NCI-H2171 treated with DMSO at 0.1 percent for 48 hours (cell line): ENCODE measurements around the gene TSPEAR.

Experiments
- DNase-seq: peaks from one replicate; lab custom pipeline; 2025; lab: John Stamatoyannopoulos, UW

TSPEAR gene

DNA sequence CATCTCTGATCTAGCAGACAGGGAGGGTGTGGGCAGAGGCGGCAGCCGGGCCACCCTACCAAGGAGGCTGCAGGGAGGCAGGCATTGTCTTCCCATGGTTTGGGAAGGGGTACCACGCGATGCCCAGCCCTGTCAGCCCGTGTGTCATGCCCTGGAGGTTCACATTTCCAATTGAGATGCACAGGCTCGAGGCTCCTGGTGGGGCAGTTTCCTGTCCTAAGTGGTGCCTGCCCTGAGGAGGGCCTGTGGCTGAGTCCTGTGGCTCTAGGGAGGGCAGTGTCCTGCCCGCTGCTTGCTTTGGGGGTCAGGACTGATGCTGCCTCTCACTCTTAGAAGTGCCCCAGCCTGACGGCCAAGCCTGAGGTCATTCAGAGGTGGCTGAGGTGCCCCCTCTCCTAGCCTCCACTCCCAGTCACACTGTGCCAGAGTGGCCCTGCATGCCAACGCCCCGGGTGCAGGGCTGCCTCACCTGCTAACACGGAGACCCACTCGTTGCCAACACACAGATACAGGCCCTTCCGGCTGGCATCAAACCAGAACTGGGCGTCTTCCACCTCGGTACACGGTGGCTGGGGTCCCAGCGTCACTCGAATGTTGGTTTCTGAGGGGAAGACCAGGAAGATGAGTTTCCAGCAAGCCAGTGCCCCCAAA lies 183.3 kb downstream of the TSPEAR start:
- no peak for DNase-seq

DNA sequence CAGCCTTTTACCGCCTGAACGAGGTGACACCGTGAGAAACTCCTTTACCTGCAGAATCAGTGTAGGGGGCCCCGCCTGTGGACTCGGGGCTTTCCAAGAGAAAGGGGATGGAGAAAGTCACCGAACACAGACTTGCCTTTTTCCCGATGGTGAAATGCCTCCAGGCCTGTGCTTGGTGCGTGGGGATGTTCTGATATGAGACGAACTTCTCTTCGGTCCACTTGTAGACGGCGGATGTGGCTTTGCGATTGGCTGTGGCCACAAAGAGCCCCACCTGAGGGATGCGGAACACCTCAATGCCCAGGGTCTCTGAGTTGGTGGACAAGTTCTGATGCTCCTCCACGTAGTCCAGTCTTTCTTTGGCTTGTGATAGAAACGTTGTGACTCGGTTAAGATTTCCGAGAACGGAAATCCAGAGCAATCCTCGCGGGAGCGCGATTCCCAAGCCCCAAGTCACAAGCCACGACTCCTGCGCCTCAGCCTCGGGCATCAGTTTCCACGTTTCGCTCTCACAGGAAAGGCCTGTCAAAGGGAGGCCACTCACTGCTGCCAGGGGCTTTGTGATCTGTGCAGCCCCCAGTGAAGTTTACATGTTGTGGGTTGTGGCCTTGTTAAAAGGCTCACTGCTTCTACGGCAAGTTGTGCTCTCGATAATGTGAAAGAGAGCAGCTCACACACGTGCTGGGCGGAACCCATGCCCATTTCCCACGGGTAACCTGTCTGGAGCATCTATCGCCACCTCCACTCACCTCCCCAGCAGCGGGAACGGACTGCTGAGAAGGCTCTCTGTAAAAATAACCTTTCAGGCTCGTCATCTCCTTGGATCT lies 184.0 kb downstream of the TSPEAR start:
- DNase-seq = no peak

DNA sequence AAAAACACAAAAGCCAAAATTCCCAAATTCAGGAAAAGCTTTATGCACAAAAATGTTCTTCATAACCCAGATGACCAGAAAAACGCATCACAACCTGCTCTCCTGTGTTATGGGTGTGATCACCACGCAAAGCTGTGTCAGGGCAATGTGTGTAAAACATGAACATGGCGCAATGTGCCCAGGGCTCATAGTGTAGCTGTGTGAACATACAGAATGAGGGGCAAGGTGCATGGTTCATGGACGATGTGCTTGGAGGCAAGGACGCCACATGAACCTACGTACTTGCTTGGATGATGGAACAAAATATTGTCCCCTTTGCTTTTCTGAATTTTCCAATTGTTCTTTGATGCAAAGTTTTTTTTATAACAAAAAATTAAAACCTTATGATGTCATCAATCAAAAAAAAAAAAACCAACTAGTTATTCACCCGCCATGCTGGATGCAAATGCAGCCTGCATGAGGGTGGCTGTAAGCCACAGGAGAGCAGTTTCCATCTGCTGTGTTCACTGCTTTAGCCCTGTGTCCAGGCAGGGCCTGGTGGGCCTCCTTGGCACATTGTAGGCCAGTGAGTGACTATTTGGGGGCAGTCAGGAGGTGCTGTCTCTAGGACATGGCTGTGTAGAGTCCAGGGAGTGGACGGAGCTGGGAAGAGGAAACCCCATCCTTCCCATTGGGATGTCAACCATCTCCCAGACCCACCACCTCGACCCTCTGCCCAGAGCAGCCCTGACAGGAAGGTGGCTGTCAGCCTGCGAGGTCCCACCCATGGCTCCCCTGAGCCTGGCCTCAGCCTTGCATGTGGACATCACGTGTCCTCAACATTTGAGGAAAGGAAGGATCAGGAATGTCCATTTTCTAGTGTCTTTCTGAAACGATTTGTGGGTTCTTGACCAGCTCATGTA lies 185.0 kb downstream of the TSPEAR start:
- DNase-seq = no peak

DNA sequence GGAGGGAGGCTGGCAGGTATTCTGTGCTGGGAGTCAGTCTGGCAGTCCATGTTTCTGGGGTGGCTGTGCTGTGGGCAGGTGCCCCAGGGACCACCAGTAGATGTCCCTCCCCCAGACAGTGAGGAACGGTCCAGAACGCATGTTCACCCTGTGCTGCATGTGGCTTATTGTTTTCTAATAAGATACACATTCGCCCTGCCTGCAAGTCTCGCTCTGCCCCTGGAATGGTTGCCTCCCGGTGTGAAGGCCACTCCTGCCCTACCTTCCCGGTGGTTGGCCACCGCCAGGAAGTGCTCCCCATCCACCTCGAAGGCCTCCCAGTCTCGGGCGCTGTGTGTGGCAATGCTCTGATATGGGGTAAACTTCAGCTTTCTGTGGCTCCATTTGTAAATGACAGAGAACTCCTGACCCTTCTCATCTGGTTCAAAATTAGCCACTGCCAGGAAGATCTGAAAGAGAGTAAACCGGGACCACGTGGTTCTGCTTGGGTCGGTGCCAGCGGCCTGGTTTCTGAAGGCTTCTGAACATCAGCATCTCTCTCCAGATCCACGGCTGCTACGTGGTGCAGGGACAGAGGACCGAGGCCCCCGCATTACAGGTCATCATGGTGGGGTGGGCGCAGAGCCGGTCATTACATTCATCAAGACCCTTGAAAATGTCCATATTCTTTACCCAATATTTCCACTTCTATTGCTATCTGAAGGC lies 185.8 kb downstream of the TSPEAR start:
- DNase-seq = no peak

DNA sequence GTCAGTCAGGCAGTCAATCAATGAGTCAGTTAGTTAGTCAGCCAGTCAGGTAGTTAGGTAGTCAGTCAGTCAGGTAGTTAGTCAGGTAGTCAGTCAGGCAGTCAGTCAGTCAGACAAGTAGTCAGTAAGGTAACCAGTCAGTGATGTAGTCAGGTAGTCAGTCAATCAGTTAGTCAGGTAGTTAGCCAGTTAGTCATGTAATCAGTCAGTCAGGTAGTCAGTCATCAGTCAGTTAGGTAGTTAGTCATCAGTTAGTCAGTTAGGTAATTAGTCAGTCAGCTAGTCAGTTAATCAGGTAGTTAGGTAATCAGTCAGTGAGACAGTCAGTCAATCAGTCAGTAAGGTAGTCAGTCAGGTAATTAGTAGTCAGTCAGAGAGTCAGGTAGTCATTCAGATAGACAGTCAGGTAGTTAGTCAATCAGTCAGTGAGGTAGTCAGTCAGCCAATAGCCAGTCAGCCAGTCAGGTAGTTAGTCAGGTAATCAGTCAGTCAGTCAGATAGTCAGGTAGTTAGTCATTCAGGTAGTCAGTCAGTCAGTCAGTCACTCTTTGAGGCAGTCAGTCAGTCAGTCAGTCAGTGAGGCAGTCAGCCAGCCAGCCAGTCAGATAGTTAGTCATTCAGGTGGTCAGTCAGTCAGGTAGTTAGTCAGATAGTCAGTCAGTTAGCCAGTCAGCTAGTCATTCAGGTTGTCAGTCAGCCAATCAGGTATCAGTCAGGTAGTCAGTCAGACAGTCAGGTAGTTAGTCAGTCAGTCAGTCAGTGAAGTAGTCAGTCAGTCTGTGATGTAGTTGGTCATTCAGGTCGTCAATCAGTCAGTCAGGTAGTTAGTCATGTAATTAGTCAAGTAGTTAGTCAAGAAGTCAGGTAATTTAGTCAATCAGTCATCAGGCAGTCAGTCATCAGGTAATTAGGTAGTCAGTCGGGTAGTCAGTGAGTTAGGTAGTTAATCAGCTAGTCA lies 186.7 kb downstream of the TSPEAR start:
- no peak for DNase-seq

DNA sequence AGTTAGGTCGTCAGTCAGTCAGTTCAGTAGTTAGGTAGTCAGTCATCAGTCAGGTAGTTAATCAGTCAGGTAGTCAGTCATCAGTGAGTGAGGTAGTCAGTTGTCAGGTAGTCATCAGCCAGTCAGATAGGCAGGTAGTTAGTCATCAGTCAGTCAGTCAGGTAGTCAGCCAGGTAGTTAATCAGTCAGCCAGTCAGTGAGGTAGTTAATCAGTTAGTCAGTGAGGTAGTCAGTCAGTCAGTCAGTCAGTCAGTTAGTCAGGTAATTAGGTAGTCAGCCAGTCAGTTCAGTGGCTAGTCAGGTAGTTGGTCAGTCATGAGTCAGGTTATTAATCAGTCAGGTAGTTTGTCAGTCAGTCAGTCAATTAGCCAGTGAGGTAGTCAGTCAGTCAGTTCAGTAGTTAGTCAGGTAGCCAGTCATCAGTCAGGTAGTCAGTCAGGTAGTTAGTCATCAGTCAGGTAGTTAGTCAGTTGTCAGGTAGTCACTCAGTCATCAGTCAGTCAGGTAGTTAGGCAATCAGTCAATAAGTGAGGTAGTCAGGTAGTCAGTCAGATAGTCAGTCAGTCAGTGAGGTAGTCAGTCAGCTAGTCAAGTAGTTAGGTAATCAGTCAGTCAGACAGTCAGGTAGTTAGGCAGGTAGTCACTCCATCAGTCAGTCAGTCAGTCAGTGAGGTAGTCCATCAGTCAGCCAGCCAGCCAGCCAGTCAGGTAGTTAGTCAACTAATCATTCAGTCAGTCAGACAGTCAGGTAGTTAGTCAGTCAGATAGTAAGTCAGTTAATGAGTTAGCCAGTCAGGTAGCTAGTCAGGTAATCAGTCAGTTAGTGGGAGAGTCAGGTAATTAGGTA lies 187.6 kb downstream of the TSPEAR start:
- no peak for DNase-seq

DNA sequence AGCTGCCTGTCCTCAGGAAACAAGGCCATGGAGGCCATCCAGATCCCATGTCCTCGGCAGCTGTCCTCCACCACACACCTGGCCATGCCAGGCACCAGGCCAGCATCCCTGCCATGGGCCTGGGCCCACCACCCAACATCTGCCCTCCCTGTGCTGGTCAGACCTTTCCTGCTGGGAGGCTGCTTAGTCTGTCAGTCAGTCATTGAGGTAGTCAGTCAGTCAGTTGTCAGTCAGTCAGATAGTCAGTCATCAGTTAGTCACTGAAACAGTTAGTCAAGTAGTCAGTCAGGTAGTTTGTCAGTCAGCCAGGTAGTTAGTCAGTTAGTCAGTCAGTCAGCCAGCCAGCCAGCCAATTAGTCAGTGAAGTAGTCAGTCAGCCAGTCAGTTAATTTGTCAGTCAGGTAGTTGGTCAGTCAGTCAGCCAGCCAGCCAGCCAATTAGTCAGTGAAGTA lies 188.6 kb downstream of the TSPEAR start:
- no peak for DNase-seq

DNA sequence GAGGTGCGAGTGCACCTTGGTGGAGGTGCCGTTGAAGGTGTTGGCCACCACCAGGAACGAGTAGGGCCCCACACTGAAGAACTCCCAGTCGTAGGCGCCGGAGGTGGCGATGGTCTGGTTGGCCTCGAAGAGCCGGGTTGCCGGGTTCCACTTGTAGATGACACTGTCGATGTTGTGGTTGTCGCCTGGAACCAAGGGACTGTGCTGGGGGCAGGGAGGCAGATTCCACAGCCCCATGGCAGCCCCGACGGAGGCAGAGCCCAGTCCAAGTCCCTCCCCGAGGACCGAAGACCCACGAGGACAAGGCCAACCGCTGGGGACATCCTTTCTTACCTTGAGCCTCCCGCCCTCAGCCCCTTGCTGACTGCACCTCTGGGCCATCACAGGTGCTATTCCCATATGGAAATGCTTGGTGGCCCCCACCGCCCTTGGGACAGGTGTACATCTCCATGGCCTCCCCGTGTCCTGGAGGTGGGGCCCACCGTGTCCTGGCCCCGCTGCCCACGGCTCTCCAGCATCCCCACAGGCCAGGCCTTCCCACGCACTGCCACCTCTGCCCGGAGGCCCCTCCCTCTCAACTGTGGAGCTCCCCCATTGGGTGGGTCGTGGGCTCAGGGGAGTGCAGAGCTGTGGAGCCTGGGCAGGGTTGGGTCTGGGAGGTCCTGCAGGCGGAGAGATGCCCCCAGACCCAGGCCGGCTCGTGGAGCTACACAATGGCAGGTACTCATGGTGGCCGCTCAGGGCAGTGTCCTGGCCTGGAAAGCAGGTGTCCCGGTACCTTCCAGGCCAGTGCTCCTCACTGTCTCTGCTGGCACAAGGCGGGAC lies 189.2 kb downstream of the TSPEAR start:
- DNase-seq = no peak

DNA sequence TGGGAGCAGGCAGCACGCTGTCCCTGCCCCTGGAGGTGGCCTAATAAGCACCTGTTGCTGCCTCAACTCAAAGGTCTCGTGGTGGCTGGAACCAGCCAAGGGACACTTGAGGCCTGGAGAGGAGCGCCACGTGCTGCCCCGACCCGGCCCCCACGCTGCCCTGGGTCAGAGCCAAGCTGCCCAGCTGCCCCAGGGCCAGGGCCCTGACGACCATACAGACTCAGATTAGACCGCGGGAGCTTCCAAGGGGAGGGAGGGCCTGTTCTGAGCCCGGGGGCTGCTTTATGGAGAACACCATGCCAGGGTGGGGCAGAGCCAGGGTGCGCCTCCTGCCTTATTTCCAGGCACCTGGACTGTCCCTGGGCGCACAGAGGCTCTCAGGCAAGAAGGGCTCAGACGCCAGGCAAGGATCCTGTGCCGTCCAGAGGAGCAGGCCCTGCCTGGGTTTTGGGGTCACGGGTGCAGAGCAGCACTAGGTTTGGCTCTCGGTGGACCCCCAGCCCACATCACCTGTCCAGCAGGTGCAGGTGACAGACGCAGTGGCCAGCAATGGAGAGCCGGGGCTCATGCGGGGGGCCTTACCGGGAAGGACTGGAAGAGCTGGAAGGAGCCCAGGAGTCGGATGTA lies 190.0 kb downstream of the TSPEAR start:
- no peak for DNase-seq

DNA sequence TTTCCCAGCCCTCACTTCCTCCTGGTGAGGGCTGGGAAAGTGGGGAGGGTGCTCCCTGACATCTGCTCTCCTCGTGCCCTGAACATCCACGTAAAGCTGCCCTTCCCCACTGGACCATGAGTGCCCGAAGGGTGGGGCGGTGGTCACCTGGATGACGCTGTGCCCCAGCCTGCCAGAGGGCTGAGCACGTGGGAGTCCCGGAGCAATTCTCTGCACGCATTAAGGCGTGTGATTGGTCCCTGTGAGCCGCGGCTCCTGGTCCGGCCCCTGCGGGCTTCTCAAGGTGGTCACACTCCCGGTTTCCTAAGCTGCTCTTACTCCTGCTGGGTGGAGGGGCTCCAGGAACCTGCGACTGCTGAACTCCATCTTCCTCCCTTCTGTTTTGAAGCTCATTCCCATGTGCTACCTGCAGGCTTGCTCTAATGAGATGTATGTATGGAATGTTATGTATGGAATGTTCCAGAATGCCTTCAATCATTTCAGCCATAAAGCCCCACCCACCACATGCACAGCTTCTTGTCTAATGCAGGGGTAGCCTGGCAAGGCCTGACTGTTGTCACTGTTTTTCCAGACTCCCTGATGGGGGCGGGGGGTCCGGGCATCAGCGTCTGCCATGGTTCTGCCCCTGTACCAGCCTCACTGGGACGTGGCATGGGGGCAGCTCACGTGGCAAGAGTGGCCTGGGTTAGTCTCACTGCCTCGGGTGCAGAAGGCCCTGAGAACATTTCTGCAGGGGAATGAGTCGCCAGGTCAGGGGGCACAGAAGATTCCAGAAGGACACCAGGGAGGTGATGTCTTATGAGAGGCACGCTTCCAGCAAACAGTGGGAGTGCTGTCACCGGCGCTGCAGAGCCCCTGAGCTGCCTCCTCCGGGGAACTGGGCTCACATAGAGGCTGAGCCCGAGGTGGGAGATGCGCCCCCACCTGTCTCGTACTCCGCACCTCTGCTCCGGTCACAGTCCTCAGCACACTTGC lies 190.8 kb downstream of the TSPEAR start:
- DNase-seq = no peak

DNA sequence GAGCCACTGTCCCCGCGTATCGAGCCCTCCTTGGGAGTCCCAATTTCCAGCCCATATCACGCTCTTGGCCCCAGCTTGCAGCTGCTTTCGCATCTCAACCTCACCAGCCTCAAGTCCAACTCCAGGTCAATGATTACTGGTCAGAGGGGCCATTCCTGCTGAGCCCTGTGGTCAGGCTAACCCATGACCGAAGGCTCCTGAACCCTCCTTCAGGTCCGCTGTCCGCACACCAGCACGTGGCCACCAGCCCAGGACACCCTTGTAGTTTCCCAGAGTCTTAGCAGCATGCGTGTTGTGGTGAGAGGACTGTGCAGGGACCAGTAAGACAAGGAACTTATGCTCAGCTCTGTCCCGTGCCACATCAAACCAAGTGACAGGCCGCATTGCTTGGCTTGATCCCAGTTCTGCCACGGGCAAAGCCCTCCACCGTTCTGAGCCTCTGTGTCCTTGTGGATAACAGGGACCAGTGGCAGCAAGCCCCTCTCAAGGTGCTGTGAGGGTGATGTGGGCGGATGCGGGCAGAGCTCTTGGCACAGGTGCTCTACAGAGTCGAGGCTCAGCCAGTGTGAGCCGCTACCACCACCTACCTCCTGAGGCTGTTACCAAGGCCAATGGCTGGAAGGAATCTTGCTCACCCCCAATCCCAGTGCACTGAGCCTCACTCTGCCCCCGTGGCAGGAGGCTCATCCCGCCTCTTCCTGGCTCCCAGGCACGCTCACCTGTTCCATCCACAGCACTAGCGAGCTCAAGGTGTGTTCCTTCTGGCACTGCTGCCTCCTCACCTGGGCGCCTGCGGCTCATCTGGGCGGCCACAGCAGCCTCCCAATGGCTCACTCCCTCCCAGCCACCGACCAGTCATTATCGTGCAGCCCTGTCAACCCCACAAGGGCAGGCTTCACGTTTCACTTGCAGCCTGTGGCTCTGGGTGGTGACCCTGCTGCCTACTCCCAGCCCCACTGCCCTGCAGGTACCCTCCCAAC lies 191.7 kb downstream of the TSPEAR start:
- no peak for DNase-seq

DNA sequence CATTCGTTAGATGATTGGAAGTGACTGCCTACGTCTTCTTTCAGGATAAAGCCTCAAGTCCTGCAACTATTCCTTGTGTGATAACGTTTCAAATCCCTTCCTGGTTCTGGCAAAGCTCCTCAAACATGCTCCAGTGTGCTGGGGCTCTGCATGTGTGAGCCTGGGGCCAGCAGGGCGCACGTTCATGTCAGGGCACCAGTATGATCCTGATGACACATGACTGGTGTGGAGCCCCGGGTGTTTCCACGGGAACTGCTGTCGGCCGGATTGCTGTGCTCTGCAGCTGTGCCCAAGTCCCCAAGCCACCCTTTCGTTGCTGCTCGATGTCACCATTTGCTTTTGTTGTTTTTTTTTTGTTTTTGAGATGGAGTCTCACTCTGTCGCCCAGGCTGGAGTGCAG lies 192.7 kb downstream of the TSPEAR start:
- DNase-seq = no peak

DNA sequence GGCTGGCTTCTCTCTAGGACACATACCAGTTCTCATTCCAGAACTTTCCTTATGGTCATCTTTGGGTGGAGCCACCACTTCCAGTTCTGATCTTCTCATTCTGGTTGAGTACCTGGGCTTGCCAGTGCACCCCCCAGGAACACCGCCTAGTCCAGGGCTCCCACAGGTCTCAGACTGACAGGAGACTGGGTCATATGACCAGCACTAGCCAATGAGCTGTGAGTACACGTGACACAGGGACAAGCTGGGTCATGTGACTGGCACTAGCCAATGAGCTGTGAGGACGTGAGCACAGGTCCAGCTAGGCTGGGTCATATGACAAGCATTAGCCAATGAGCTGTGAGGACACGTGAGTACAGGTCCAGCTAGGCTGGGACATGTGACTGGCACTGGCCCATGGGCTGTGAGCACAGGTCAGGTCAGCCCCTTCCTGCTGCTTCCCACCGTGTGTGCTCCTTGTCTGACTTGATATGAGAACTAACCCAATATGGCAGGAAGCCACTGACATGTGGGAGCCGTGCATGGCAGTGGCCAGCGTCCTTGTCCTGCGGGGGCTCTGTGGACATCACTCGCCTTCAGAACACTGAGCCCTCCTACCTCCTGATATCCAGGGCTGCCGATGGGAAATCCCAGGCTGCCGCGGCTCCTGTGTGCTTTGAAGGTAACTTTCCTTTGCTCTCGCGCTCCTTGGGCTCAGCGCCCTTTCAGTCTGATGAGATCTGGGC lies 194.0 kb downstream of the TSPEAR start:
- DNase-seq = peak; percentile 99

DNA sequence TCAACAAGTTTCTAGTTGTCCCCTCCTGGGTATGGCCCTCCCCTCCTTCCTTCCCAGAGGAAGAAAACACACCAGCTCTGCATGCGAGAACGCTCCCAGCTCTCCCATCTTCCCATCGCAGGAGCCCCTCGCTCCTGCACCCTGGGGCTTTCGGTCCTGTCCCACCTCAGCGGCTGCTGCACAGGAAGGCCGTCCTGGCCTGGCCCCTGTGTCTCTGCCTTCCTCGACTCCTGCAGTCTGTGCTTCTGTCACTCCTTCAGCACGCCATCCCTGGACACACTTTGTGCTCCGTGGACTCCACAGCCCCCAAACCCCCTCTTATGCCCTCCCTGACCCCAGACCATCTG lies 194.6 kb downstream of the TSPEAR start:
- no peak for DNase-seq

DNA sequence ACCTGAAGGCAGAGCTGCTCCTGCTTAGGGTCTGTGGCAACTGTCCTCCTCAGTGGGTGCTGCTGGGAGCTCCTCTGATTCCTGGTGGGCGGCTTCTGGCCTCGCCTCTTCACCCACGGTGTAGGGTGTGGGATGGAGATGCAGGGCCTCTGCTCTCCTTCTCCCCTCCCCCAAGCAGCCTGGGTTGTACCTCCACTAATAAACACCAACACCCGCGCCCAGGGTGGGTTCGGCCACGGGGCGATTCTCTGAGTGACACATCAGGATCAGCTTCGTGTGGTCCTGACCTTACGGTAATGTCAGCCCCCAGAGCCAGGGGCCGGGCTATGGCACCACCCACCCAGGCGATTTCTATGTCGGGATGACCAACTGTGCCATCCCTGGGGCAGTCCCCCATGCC lies 195.0 kb downstream of the TSPEAR start:
- DNase-seq = no peak
